ENCODE measurements around the gene PXDC1. TPM values are rescaled to one million over a fixed set of nuclear protein-coding genes. Genes with fewer than 3 reads are reported as not detected.

The PXDC1 gene
- polyA plus RNA-seq, 2 donors: 10.0 to 13.1 TPM

DNA sequence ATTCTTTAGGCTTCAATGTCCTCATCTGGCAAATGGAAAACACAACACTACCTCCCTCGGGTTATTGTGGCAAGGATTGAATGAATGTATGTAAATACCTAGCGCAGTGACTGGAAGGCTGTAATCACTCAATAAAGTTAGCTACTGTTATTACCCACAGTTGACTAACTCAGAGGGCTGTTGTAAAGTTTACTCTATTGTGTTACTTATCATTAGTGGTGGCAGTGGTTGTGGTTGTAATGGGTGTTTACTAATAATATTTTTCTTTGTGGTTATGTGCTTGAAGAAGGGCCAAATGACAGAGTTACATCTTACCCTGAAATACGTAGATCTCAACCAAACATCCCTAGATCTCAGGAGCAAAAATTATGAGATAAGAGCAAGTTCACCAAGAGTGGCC lies 42.0 kb upstream of the PXDC1 start:
- Histone ChIP-seq H3K9me3 (ENCODE audit: control insufficient read depth in 2 of 2, insufficient read depth in 1 of 2, low read depth in 1 of 2, low read length in 1 of 2) (no peaks in the 10 kb centered on the region), H3K4me3 (ENCODE audit: low read depth in 1 of 2, low read length in 2 of 2) (no peak overlapping the region), H3K36me3 (ENCODE audit: control insufficient read depth in 2 of 2, insufficient read depth in 2 of 2, low read length in 1 of 2) (no peaks in the 10 kb centered on the region), H3K27ac (ENCODE audit: low read depth in 2 of 2, low read length in 1 of 2) (no peak overlapping the region), H3K27me3 (ENCODE audit: control insufficient read depth in 1 of 2, insufficient read depth in 2 of 2, low read length in 2 of 2) (no peaks in the 10 kb centered on the region), H3K4me1 (ENCODE audit: control insufficient read depth in 2 of 2, insufficient read depth in 2 of 2, low read length in 1 of 2) (peaks cover 0 to 2% of the 10 kb centered on the region in 2 donors)
- WGBS, 2 donors: 93% methylated on average over 3 of the region's 3 CpGs

DNA sequence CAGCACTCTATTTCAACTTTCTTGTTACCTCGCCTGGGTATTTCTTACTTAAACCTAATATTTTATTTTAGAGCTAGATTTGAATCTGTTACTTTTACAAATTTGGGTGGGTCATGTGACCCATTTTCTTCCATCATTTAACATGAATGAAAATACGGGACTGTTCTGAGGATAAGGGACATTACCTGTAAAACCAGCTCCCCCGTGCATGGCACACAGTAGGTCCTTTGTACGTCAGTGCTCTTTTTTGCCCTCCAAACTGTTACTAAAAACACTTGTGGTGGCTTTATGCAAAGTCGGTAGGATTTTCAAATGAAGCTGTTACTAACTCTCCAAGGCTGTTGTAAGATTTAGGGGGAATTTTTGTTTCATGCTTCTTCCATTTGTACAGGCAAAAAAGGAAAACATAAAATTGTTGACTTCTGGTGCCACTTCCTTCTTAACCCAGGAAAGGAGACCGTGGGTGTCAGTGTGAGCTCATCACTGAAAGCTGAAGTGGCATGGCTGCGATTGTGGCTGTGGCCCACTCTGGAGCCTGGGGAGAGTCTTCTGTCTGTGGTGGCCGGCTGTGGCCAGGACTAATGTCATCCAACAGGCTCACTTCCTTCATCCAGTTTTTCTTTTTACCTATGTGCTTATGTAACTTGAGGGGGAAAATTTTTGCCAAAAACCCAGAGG lies 40.2 kb upstream of the PXDC1 start:
- H3K4me3 ChIP-seq (ENCODE audit: low read depth in 1 of 2, low read length in 2 of 2): no peak overlapping the region
- no peaks in the 10 kb centered on the region for H3K36me3 ChIP-seq (ENCODE audit: control insufficient read depth in 2 of 2, insufficient read depth in 2 of 2, low read length in 1 of 2)
- 79 to 83% methylated on average over 8 of the region's 8 CpGs for WGBS, 2 donors
- H3K27me3 ChIP-seq (ENCODE audit: control insufficient read depth in 1 of 2, insufficient read depth in 2 of 2, low read length in 2 of 2): no peaks in the 10 kb centered on the region
- H3K4me1 ChIP-seq (ENCODE audit: control insufficient read depth in 2 of 2, insufficient read depth in 2 of 2, low read length in 1 of 2): no peaks in the 10 kb centered on the region
- no peak overlapping the region for H3K27ac ChIP-seq (ENCODE audit: low read depth in 2 of 2, low read length in 1 of 2)
- H3K9me3 ChIP-seq (ENCODE audit: control insufficient read depth in 2 of 2, insufficient read depth in 1 of 2, low read depth in 1 of 2, low read length in 1 of 2): no peaks in the 10 kb centered on the region

DNA sequence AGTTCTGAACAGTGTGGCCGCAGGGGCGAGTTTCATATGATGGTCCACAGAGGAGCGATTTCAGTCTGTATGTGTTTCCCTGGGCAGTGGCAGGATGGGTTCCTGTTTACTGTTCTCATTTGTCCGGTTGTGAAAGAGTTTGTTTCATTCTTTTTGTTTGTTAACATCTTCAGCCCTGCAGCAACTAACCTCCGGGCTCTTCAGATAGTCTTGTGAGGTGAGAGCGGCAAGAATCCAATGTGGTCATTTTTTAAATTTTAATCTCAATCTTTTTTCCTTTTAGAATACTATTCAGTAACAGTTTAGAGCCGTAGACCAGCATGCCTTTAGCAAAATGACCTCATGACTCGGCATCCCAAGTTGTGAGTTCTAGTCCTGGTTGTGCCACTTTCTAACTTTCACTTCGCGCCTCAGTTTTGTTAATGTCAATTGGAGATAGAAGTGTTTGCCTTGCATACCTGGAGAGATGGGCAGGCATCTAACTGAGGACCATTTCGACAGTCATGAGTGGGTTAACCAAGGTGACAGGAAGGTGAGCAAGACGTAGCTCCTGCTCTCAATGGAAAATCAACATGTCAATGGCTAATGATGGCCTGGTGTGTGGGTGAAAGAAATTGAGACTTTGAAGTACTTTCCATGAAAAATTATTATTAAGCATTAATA lies 38.5 kb upstream of the PXDC1 start:
- Histone ChIP-seq H3K27ac (ENCODE audit: low read depth in 2 of 2, low read length in 1 of 2) (no peak overlapping the region), H3K36me3 (ENCODE audit: control insufficient read depth in 2 of 2, insufficient read depth in 2 of 2, low read length in 1 of 2) (no peaks in the 10 kb centered on the region), H3K9me3 (ENCODE audit: control insufficient read depth in 2 of 2, insufficient read depth in 1 of 2, low read depth in 1 of 2, low read length in 1 of 2) (no peaks in the 10 kb centered on the region), H3K27me3 (ENCODE audit: control insufficient read depth in 1 of 2, insufficient read depth in 2 of 2, low read length in 2 of 2) (no peaks in the 10 kb centered on the region), H3K4me1 (ENCODE audit: control insufficient read depth in 2 of 2, insufficient read depth in 2 of 2, low read length in 1 of 2) (no peaks in the 10 kb centered on the region), H3K4me3 (ENCODE audit: low read depth in 1 of 2, low read length in 2 of 2) (no peak overlapping the region)
- 91 to 92% methylated on average over 12 of the region's 12 CpGs for WGBS, 2 donors

DNA sequence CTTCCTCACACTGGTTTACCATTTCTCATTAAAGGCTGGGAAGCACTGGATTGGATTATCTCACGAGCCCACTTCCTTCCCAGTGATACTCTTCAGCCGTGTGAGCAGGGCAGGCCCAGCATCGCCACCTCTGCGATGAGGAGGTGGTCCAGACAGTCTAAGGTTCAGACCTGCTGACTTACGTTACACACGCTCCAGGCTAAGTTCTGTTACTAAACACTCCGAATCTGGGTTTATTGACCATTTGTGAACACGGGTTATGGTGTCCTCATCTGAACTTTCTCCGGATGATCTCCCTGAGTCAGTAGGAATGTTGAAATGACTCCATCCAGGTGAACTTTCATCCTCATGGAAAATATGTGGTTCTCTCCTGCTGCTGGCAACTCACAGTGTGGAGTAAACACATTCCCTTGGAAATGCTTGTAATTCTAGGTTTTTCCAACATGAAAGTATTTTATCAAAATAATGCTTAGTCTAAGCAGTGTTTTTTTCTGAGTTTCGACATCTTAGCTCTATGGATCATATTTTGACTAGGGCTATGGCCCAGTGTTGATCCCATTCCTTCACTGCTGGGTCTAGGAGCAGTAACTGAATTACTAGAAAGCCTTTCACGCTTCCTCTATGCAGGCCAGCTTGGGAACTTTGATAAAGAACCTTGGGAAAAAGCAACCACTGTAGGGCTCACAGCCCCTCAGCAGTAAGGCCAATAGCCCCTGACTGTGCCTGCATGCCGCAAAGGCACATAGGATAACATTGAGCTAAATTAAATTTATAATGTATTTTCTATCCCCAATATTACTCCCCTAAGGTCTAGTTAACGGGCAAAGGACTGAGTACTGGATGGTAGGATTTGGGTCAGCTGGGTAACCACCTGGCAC lies 37.7 kb upstream of the PXDC1 start:
- 92 to 93% methylated on average over 13 of the region's 13 CpGs for WGBS, 2 donors
- no peaks in the 10 kb centered on the region for H3K9me3 ChIP-seq (ENCODE audit: control insufficient read depth in 2 of 2, insufficient read depth in 1 of 2, low read depth in 1 of 2, low read length in 1 of 2)
- H3K36me3 ChIP-seq (ENCODE audit: control insufficient read depth in 2 of 2, insufficient read depth in 2 of 2, low read length in 1 of 2): no peaks in the 10 kb centered on the region
- no peaks in the 10 kb centered on the region for H3K27me3 ChIP-seq (ENCODE audit: control insufficient read depth in 1 of 2, insufficient read depth in 2 of 2, low read length in 2 of 2)
- H3K4me1 ChIP-seq (ENCODE audit: control insufficient read depth in 2 of 2, insufficient read depth in 2 of 2, low read length in 1 of 2): no peaks in the 10 kb centered on the region
- H3K4me3 ChIP-seq (ENCODE audit: low read depth in 1 of 2, low read length in 2 of 2): no peak overlapping the region
- no peak overlapping the region for H3K27ac ChIP-seq (ENCODE audit: low read depth in 2 of 2, low read length in 1 of 2)

DNA sequence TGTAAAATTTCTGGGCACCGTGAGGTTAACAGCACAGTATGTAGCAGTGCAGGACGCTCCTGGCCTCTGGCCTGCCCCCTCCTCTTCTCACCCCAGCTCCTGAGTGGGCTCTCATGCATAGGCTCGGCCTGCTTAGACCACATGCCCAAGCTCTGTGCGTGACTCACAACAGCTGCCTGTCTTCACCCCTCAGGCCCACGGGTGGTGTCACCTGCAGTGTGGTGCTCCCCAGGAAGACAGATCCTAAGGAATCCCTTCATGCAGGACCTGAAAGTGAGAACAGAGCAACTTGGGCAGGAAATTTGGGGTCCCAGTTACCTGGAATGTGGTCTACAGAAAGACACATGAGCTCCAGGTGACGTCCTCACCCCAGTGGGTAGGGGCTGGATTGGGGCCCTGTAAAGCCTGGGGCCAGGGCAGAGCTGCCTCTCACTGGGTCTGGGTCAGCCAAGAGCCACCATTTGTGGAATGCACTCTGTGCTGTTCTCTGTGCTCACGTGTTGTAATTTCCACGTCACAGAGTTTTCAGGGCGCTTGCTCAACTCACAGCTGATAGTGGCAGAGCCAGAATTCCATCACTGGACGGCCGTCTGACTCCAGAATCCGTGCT lies 37.0 kb upstream of the PXDC1 start:
- Histone ChIP-seq H3K9me3 (ENCODE audit: control insufficient read depth in 2 of 2, insufficient read depth in 1 of 2, low read depth in 1 of 2, low read length in 1 of 2) (no peaks in the 10 kb centered on the region), H3K27me3 (ENCODE audit: control insufficient read depth in 1 of 2, insufficient read depth in 2 of 2, low read length in 2 of 2) (no peaks in the 10 kb centered on the region), H3K4me3 (ENCODE audit: low read depth in 1 of 2, low read length in 2 of 2) (no peak overlapping the region), H3K27ac (ENCODE audit: low read depth in 2 of 2, low read length in 1 of 2) (no peak overlapping the region), H3K4me1 (ENCODE audit: control insufficient read depth in 2 of 2, insufficient read depth in 2 of 2, low read length in 1 of 2) (no peaks in the 10 kb centered on the region), H3K36me3 (ENCODE audit: control insufficient read depth in 2 of 2, insufficient read depth in 2 of 2, low read length in 1 of 2) (no peaks in the 10 kb centered on the region)
- WGBS, 2 donors: 87 to 89% methylated on average over 12 of the region's 12 CpGs

DNA sequence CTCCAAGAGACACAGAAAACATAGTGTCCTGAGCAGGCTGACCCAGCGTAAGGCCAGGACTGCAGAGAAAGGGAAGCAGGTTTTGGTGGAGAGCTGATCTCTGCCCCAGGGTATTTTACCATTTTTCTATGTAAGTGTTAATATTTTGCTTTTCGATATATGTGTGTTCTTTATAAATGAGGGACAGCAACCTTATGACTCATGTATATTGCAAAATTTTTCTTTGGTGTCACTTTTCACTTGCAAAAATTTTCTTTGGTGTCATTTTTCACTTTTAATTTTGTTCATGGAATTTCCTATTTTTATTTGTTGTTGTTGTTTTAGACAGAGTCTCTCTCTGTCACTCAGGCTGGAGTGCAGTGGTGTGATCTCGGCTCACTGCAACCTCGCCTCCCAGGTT lies 34.6 kb upstream of the PXDC1 start:
- Histone ChIP-seq H3K27me3 (ENCODE audit: control insufficient read depth in 1 of 2, insufficient read depth in 2 of 2, low read length in 2 of 2) (no peaks in the 10 kb centered on the region), H3K9me3 (ENCODE audit: control insufficient read depth in 2 of 2, insufficient read depth in 1 of 2, low read depth in 1 of 2, low read length in 1 of 2) (no peaks in the 10 kb centered on the region), H3K4me1 (ENCODE audit: control insufficient read depth in 2 of 2, insufficient read depth in 2 of 2, low read length in 1 of 2) (peaks cover 0 to 1% of the 10 kb centered on the region in 2 donors), H3K36me3 (ENCODE audit: control insufficient read depth in 2 of 2, insufficient read depth in 2 of 2, low read length in 1 of 2) (no peaks in the 10 kb centered on the region), H3K4me3 (ENCODE audit: low read depth in 1 of 2, low read length in 2 of 2) (no peak overlapping the region), H3K27ac (ENCODE audit: low read depth in 2 of 2, low read length in 1 of 2) (no peak overlapping the region)
- 79 to 85% methylated on average over 4 of the region's 4 CpGs for WGBS, 2 donors

DNA sequence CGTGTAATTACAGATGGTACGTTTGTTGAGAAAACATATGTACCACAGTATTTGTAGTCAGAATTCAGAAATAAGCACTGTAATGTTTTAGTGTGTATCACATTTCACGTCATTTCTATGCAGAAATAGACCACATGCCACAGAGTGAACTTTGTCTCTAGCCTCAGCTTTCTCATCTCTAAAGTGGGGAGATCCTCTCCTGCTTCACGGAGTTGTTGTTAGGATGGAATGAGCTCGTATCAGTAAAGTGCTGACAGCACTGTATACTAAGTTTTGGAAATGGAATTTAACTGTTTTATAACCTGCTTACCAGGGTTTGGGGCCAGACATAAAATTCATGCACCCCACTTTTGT lies 34.2 kb upstream of the PXDC1 start:
- Histone ChIP-seq H3K9me3 (ENCODE audit: control insufficient read depth in 2 of 2, insufficient read depth in 1 of 2, low read depth in 1 of 2, low read length in 1 of 2) (no peaks in the 10 kb centered on the region), H3K4me1 (ENCODE audit: control insufficient read depth in 2 of 2, insufficient read depth in 2 of 2, low read length in 1 of 2) (peaks cover 0 to 1% of the 10 kb centered on the region in 2 donors), H3K27me3 (ENCODE audit: control insufficient read depth in 1 of 2, insufficient read depth in 2 of 2, low read length in 2 of 2) (no peaks in the 10 kb centered on the region), H3K36me3 (ENCODE audit: control insufficient read depth in 2 of 2, insufficient read depth in 2 of 2, low read length in 1 of 2) (no peaks in the 10 kb centered on the region), H3K4me3 (ENCODE audit: low read depth in 1 of 2, low read length in 2 of 2) (no peak overlapping the region), H3K27ac (ENCODE audit: low read depth in 2 of 2, low read length in 1 of 2) (no peak overlapping the region)
- WGBS, 2 donors: 81 to 85% methylated on average over 5 of the region's 5 CpGs

DNA sequence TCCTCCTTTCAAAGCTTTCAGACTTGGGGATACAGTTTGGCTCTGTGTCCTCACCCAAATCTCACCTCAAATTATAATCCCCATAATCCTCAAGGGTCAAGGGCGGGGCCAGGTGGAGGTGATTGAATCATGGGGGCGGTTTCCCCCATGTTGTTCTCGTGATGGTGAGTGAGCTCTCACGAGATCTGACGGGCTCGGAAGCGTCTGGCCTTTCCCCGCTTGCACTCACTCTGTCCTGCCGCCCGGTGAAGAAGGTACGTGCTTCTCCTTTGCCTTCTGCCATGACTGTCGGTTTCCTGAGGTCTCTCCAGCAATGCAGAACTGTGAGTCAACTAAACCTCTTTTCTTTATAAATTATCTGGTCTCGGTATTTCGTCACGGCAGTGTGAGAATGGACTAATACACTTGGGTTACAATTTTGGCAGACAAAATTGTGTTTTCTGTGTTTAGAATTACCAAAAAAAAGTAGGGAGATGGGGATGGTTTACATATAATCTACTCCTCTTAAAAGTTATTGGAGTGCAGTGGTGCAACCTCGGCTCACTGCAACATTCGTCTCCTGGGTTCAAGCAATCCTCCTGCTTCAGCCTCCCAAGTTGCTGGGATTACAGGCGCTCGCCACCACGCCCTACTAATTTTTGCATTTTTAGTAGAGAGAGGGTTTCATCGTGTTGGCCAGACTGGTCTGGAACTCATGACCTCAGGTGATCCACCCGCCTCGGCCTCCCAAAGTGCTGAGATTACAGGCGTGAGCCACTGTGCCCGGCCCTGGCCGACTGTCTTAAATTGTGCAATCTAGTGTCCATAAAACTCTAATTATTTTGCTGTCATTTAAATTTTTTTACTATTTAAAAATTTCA lies 33.6 kb upstream of the PXDC1 start:
- H3K27ac ChIP-seq (ENCODE audit: low read depth in 2 of 2, low read length in 1 of 2): no peak overlapping the region
- H3K9me3 ChIP-seq (ENCODE audit: control insufficient read depth in 2 of 2, insufficient read depth in 1 of 2, low read depth in 1 of 2, low read length in 1 of 2): no peaks in the 10 kb centered on the region
- H3K4me3 ChIP-seq (ENCODE audit: low read depth in 1 of 2, low read length in 2 of 2): no peak overlapping the region
- H3K4me1 ChIP-seq (ENCODE audit: control insufficient read depth in 2 of 2, insufficient read depth in 2 of 2, low read length in 1 of 2): peaks cover 0 to 1% of the 10 kb centered on the region in 2 donors
- H3K36me3 ChIP-seq (ENCODE audit: control insufficient read depth in 2 of 2, insufficient read depth in 2 of 2, low read length in 1 of 2): no peaks in the 10 kb centered on the region
- 90 to 91% methylated on average over 26 of the region's 26 CpGs for WGBS, 2 donors
- H3K27me3 ChIP-seq (ENCODE audit: control insufficient read depth in 1 of 2, insufficient read depth in 2 of 2, low read length in 2 of 2): no peaks in the 10 kb centered on the region

DNA sequence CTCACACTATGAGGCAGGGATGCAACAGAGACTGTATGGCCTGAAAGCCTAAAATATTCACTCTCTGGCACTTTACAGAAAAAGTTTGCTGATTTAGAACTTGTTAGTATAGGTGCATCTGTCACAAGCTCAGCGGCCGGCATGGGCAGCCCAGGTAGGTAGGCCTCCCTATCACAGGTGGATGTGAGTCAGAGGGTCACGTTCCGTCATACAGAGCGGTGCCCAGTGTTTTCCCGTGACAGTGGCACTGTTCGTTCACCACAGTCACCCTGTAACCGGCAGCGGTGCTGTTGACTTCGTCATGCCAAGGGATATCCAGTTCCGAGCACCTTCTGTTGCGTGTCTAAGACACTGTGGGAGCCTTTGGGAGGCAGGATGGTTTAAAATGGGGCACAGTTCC lies 32.9 kb upstream of the PXDC1 start:
- no peaks in the 10 kb centered on the region for H3K27me3 ChIP-seq (ENCODE audit: control insufficient read depth in 1 of 2, insufficient read depth in 2 of 2, low read length in 2 of 2)
- H3K4me1 ChIP-seq (ENCODE audit: control insufficient read depth in 2 of 2, insufficient read depth in 2 of 2, low read length in 1 of 2): peaks cover 0 to 1% of the 10 kb centered on the region in 2 donors
- WGBS, 2 donors: 93 to 95% methylated on average over 12 of the region's 12 CpGs
- H3K4me3 ChIP-seq (ENCODE audit: low read depth in 1 of 2, low read length in 2 of 2): no peak overlapping the region
- H3K27ac ChIP-seq (ENCODE audit: low read depth in 2 of 2, low read length in 1 of 2): no peak overlapping the region
- H3K36me3 ChIP-seq (ENCODE audit: control insufficient read depth in 2 of 2, insufficient read depth in 2 of 2, low read length in 1 of 2): no peaks in the 10 kb centered on the region
- H3K9me3 ChIP-seq (ENCODE audit: control insufficient read depth in 2 of 2, insufficient read depth in 1 of 2, low read depth in 1 of 2, low read length in 1 of 2): no peaks in the 10 kb centered on the region
